K562 (cell line): Measurements from ENCODE around the gene PPDPF. TPM values are rescaled to one million over a fixed set of nuclear protein-coding genes. Genes with fewer than 3 reads are reported as not detected.

Experiments used
- ATAC-seq: fragments of 200-7000 bp; cut with Tn5 transposase; 3 replicates; pipeline ENCODE4 v1.9.1; 2020; ENCODE audit warnings: moderate library complexity
- BruUV-seq: library from RNA; stranded (reverse); fragments of 400-500 nt; replicated peaks from 2 replicates; lab custom pipeline; 2021; lab: Mats Ljungman, UMichigan
- CTCF ChIA-PET: fragments of 300-600 bp; formaldehyde crosslinking; extraction: SDS; loops from one replicate; lab custom pipeline; 2021; ENCODE audit warnings: low intra/inter-chr PET ratio; lab: Yijun Ruan, JAX
- POLR2A ChIA-PET: fragments of 300-600, 350-650 bp; sonication (Branson Sonifier 250); formaldehyde crosslinking; extraction: SDS; loops from one replicate; lab custom pipeline; 2021; ENCODE audit warnings: antibody characterized with exemption, inconsistent platforms; lab: Yijun Ruan, JAX
- DNase-seq, 4 experiments: peaks; one replicate each; pipeline versions ENCODE4 v3.0.0 to v3.0.0-alpha.2; 2011 to 2018; ENCODE audit warnings: low spot score in 3 of 4, mixed read lengths in 3 of 4; ENCODE audit errors: extremely low read depth in 1 of 4
- FAIRE-seq: peaks from 2 replicates; lab custom pipeline; 2011; peaks lifted over from hg19 to GRCh38; lab: Jason Lieb, UNC
- H2AFZ ChIP-seq: 2 replicates; pipeline ENCODE4 v1.6.0; 2011; ENCODE audit warnings: low read depth, low read length, control low read depth, inconsistent platforms
- H3K27ac ChIP-seq: fragments of 200-600 bp; 3 replicates; pipeline ENCODE4 v1.8.0; 2011; ENCODE audit warnings: low read depth, mild to moderate bottlenecking, control low read depth, inconsistent platforms, low read length, moderate library complexity, mixed read lengths; ENCODE audit errors: extremely low read depth
- H3K27me3 ChIP-seq, 2 experiments: fragments of 300-600 bp in 1 of 2; 2 replicates in 1 of 2; 3 replicates in 1 of 2; pipeline versions ENCODE4 v1.6.0 to v1.8.0; 2011; ENCODE audit warnings: inconsistent platforms in 2 of 2, low read length in 2 of 2, mild to moderate bottlenecking in 1 of 2, mixed read lengths in 1 of 2, moderate library complexity in 1 of 2; ENCODE audit not compliant: control insufficient read depth in 2 of 2, insufficient read depth in 2 of 2
- H3K36me3 ChIP-seq: fragments of 300-600 bp; 3 replicates; pipeline ENCODE4 v1.8.0; 2011; ENCODE audit warnings: mild to moderate bottlenecking, low read length, inconsistent platforms; ENCODE audit not compliant: control insufficient read depth, insufficient read depth
- H3K4me1 ChIP-seq, 2 experiments: fragments of 200-600 bp in 1 of 2; replicated peaks in 1 of 2; 2 replicates in 1 of 2; 3 replicates in 1 of 2; pipeline versions ENCODE4 v1.5.1 to v1.8.0; 2011; ENCODE audit warnings: inconsistent platforms in 2 of 2, low read length in 2 of 2, mild to moderate bottlenecking in 1 of 2, mixed read lengths in 1 of 2, moderate library complexity in 1 of 2; ENCODE audit not compliant: control insufficient read depth in 2 of 2, insufficient read depth in 2 of 2
- H3K4me2 ChIP-seq: 2 replicates; pipeline ENCODE4 v1.6.1; 2011; ENCODE audit warnings: low read length, control low read depth, inconsistent platforms, mixed read lengths; ENCODE audit not compliant: insufficient read depth
- H3K4me3 ChIP-seq: fragments of 200-600 bp; sonication (generic), shearing (Covaris generic); 2 replicates; pipeline ENCODE4 v1.5.1; 2016; ENCODE audit warnings: control low read depth, inconsistent platforms
- H3K79me2 ChIP-seq: fragments of 200-600 bp; 3 replicates; pipeline ENCODE4 v1.8.0; 2011; ENCODE audit warnings: low read length, inconsistent platforms; ENCODE audit not compliant: control insufficient read depth, insufficient read depth
- H3K9ac ChIP-seq, 2 experiments: 2 replicates each; pipeline versions ENCODE4 v1.6.0 to v1.6.1; 2011; ENCODE audit warnings: low read depth in 2 of 2, low read length in 2 of 2, control low read depth in 1 of 2, inconsistent platforms in 1 of 2, mild to moderate bottlenecking in 1 of 2, mixed read lengths in 1 of 2; ENCODE audit not compliant: insufficient read depth in 1 of 2
- H3K9me1 ChIP-seq: one replicate; pipeline ENCODE4 v1.6.0; 2011; ENCODE audit warnings: inconsistent platforms, mild to moderate bottlenecking, low read length, moderate library complexity; ENCODE audit not compliant: control insufficient read depth, insufficient read depth
- H3K9me3 ChIP-seq: replicated peaks from 2 replicates; pipeline ENCODE4 v1.5.1; 2011; ENCODE audit warnings: low read depth, low read length, inconsistent platforms; ENCODE audit not compliant: control insufficient read depth, insufficient read depth
- H4K20me1 ChIP-seq: replicated peaks from 2 replicates; pipeline ENCODE4 v1.6.1; 2011; ENCODE audit warnings: low read length, inconsistent platforms, mixed read lengths; ENCODE audit not compliant: control insufficient read depth, insufficient read depth
- ARID1B ChIP-seq: fragments of 450-650 bp; IDR thresholded peaks from 2 replicates; pipeline ENCODE4 v1.6.1; 2016; ENCODE audit warnings: antibody characterized with exemption, mild to moderate bottlenecking, inconsistent platforms
- HMGN3 ChIP-seq: IDR thresholded peaks from 2 replicates; pipeline ENCODE4 v1.6.1; 2011; ENCODE audit warnings: borderline replicate concordance, low read depth, mild to moderate bottlenecking, mixed read lengths, low read length; ENCODE audit not compliant: insufficient read length; ENCODE audit errors: extremely low read depth
- POLR2G ChIP-seq: fragments of 200-400 bp; formaldehyde crosslinking; IDR thresholded peaks from 2 replicates; pipeline ENCODE4 v1.6.1; 2017; ENCODE audit warnings: low read depth, mild to moderate bottlenecking, antibody characterized with exemption, low read length, moderate library complexity
- ZKSCAN1 ChIP-seq: fragments of 150-350 bp; IDR thresholded peaks from 2 replicates; pipeline ENCODE4 v1.6.1; 2016; ENCODE audit warnings: low read depth, low read length
- ZNF41 ChIP-seq: fragments of 250-450 bp; sonication (Bioruptor Pico); conservative IDR thresholded peaks from 2 replicates; pipeline ENCODE4 v1.4.0; 2020; ENCODE audit warnings: mild to moderate bottlenecking
- ZNF584 ChIP-seq: fragments of 200-800 bp; sonication (Bioruptor generic); IDR thresholded peaks from 2 replicates; pipeline ENCODE4 v1.6.1; 2016; ENCODE audit warnings: low read depth, mild to moderate bottlenecking, missing genetic modification characterization, missing compliant biosample characterization
- WGBS: fragments of 100-300 bp; shearing (Covaris generic); methylation state at CpG from one replicate; pipeline ENCODE4 v1.1.6; 2016; ENCODE audit warnings: low coverage, mixed read lengths; ENCODE audit not compliant: insufficient coverage; ENCODE audit errors: missing lambda C conversion rate; 5-methylcytosine and 5-hydroxymethylcytosine counted together
- in situ Hi-C: fragments of 300-500 bp; cut with MboI; formaldehyde crosslinking; loops from 4 replicates; pipeline ENCODE4 v1.15.0; 2018; ENCODE audit warnings: inconsistent platforms, mixed read lengths
- intact Hi-C: fragments of 100-400 bp; cut with micrococcal nuclease; formaldehyde crosslinking; loops from 2 replicates; pipeline ENCODE4 v1.14.2; 2022
- polyA plus RNA-seq, 8 experiments: library from polyadenylated mRNA; depleted of rRNA in 4 of 8; stranded (reverse) in 5 of 8; unstranded in 3 of 8; fragments of >200 nt; fragmentation: Nextera tagmentation in 2 of 8; fragmentation: Illumina TruSeq in 1 of 8; extraction: Ambion mirVana in 2 of 8; extraction: Trizol in 1 of 8; gene quantifications; 2 replicates each; pipeline versions ENCODE4 v1.2.1 to v1.2.3, GENCODE V29; 2011 to 2014; ENCODE audit warnings: inconsistent platforms in 1 of 8, missing spikeins in 1 of 8
- total RNA-seq, 7 experiments: library from RNA; depleted of rRNA in 6 of 7; stranded (reverse); fragments of >200 nt in 6 of 7; fragmentation: Illumina TruSeq in 2 of 7; extraction: Trizol in 2 of 7; gene quantifications; 2 replicates each; pipeline versions ENCODE4 v1.2.1 to v1.2.3, GENCODE V29; 2011 to 2021; ENCODE audit warnings: low replicate concordance in 1 of 7
- TF ChIP-seq, protein P1 (sequence below): fragments of 250-450 bp; sonication (Bioruptor Pico); IDR thresholded peaks from 2 replicates; pipeline ENCODE4 v1.4.0; 2020; ENCODE audit warnings: borderline replicate concordance

The PPDPF gene
- total and polyA plus RNA-seq, 9 of the 15 experiments (the other 6 are each of a cell fraction or from before 2014, with no cell fraction given) = 0.77 to 233 (median 10.5) TPM

DNA sequence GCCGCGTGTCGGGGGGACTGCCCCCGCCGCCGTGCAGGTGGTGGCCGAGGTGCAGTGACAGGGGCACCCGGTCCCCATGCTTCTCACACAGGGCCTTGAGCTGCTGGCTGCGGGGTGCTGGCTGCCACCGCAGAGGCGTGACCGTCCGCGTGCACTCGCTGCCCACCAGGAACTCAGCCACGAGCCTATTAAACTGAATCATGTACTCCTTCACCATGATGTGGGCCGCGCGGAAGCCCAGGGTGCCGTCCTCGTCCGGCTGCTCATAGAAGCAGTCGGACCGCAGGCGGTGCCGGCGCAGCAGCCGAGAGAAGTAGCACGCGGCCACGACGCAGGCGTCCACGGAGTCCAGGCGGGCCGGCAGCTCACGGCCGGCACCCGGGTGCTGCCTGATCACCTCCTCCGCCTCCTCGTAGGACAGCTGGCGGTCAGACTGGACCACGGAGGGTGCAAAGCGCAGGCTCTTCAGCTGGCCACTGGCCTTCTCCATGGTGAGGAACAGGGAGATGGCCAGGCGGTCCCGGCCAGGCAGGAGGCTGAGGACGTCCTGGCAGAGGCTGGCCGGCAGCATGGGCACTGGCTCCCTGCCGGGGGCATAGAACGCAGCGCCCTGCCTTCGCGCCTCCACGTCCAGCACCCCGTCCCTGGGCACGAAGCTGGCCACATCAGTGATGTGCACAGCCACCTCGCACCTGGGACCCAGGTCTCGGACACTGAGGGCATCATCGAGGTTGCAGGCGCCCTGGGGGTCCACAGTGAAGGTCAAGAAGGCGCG is 43.7 kb downstream of the PPDPF start:
- no peaks in the 10 kb centered on the region for H3K79me2 ChIP-seq
- H2AFZ ChIP-seq = no peak overlapping the region
- DNase-seq (no peak), FAIRE-seq (no peak), ATAC-seq (no peak)
- H3K36me3 ChIP-seq = no peaks in the 10 kb centered on the region
- 60% methylated on average over 46 of the region's 62 CpGs for WGBS
- H3K4me3 ChIP-seq = no peak overlapping the region
- no peak overlapping the region for H3K4me2 ChIP-seq
- POLR2A ChIA-PET = interaction anchor here (1.4 to 1.9 kb wide), 2 partner anchors 7 to 9 kb away, joined by 3 to 9 read pairs; no protein-coding TSS in a partner anchor
- no peaks in the 10 kb centered on the region for H3K9me3 ChIP-seq
- intact Hi-C loops = no loop called here
- H3K27ac ChIP-seq = no peak overlapping the region
- no peaks in the 10 kb centered on the region for H3K9me1 ChIP-seq
- H3K27me3 ChIP-seq = peaks cover 0 to 24% of the 10 kb centered on the region in 2 experiments; a peak in 2 of 5 replicates
- no TSS peak for BruUV-seq
- CTCF ChIA-PET = no interaction called here
- H3K9ac ChIP-seq = no peak overlapping the region
- in situ Hi-C loops = no loop called here
- peaks cover 0 to 94% of the 10 kb centered on the region in 2 experiments; a peak in 3 of 5 replicates for H3K4me1 ChIP-seq
- no peaks in the 10 kb centered on the region for H4K20me1 ChIP-seq
- no peak for TF ChIP-seq ZNF584 (CRISPR knock-in tag)
- TF ChIP-seq HMGN3 = peak; percentile 23
- TF ChIP-seq ZNF41 (CRISPR knock-in tag) = no peak
- TF ChIP-seq, protein P1, sequence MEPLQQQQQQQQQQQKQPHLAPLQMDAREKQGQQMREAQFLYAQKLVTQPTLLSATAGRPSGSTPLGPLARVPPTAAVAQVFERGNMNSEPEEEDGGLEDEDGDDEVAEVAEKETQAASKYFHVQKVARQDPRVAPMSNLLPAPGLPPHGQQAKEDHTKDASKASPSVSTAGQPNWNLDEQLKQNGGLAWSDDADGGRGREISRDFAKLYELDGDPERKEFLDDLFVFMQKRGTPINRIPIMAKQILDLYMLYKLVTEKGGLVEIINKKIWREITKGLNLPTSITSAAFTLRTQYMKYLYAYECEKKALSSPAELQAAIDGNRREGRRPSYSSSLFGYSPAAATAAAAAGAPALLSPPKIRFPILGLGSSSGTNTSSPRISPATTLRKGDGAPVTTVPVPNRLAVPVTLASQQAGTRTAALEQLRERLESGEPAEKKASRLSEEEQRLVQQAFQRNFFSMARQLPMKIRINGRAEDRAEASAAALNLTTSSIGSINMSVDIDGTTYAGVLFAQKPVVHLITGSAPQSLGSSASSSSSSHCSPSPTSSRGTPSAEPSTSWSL (CRISPR knock-in tag) = no peak
- TF ChIP-seq ARID1B = no peak
- peak; percentile 11; the same call in 1 of the 2 replicates for TF ChIP-seq POLR2G
- no peak for TF ChIP-seq ZKSCAN1
